Thyroid gland (tissue), 4 donors: ENCODE results near the gene GREB1L. TPM values are rescaled to one million over a fixed set of nuclear protein-coding genes. Genes with fewer than 3 reads are reported as not detected.

Experiments used
- DNase-seq, 2 donors: peaks; one replicate each; pipeline ENCODE4 v3.0.0-alpha.2; 2019
- H3K27ac ChIP-seq, 3 donors: fragments of 200-600 bp; sonication (generic); 1 replicate in 2 of 3; 2 replicates in 1 of 3; pipeline ENCODE4 v1.5.1; 2016 to 2019; ENCODE audit warnings: mild to moderate bottlenecking in 1 of 3, moderate library complexity in 1 of 3
- H3K27me3 ChIP-seq: fragments of 200-600 bp; sonication (generic); one replicate; pipeline ENCODE4 v1.5.1; 2019
- H3K36me3 ChIP-seq, 2 donors: fragments of 200-600 bp; sonication (generic); one replicate each; pipeline ENCODE4 v1.5.1; 2016 to 2019
- H3K4me1 ChIP-seq, 2 donors: fragments of 200-600 bp; sonication (generic); one replicate each; pipeline ENCODE4 v1.5.1; 2017 to 2019
- H3K4me3 ChIP-seq, 3 donors: fragments of 200-600 bp; sonication (generic); replicated peaks in 1 of 3; 1 replicate in 2 of 3; 2 replicates in 1 of 3; pipeline ENCODE4 v1.5.1; 2016; ENCODE audit warnings: mild to moderate bottlenecking in 1 of 3
- H3K9me3 ChIP-seq: fragments of 200-600 bp; sonication (generic); one replicate; pipeline ENCODE4 v1.5.1; 2017
- CTCF ChIP-seq, 6 experiments: fragments of 200-600 bp in 3 of 6; fragments of 450-650 bp in 3 of 6; sonication (generic) in 3 of 6; IDR thresholded peaks; one replicate each; pipeline ENCODE4 v1.5.1; 2016 to 2019; ENCODE audit warnings: antibody characterized with exemption in 6 of 6, mild to moderate bottlenecking in 2 of 6, inconsistent platforms in 1 of 6, moderate library complexity in 1 of 6
- POLR2A ChIP-seq, 2 donors: fragments of 450-650 bp; IDR thresholded peaks; one replicate each; pipeline ENCODE4 v1.6.1; 2017; ENCODE audit warnings: antibody characterized with exemption in 2 of 2, mild to moderate bottlenecking in 2 of 2, moderate library complexity in 1 of 2
- WGBS, 2 donors: methylation state at CpG; one replicate each; pipeline ENCODE4 v1.1.5; 2017; 5-methylcytosine and 5-hydroxymethylcytosine counted together
- intact Hi-C: fragments of 100-400 bp; cut with DNase I; formaldehyde crosslinking; loops from one replicate; pipeline ENCODE4 v1.15.1; 2023
- total RNA-seq, 4 donors: library from RNA; depleted of rRNA; stranded (reverse); fragments of >200 nt; gene quantifications; one replicate each; pipeline ENCODE4 v1.2.3, GENCODE V29; 2016

GREB1L gene
- total RNA-seq, 4 donors from 2014 or later, result 25.0 to 43.5 (median 31.8) TPM

- TF ChIP-seq CTCF (IDR thresholded peaks at IDR 0.05) (no peak), POLR2A (IDR thresholded peaks at IDR 0.05) (no peak)
- DNase-seq, result no peak
- Histone ChIP-seq H3K4me3 (no peak overlapping the region), H3K9me3 (no peaks in the 10 kb centered on the region), H3K4me1 (no peaks in the 10 kb centered on the region), H3K36me3 (no peaks in the 10 kb centered on the region), H3K27me3 (no peaks in the 10 kb centered on the region), H3K27ac (no peak overlapping the region)
- WGBS, 2 donors, result 83 to 94% methylated on average over 2 of the region's 2 CpGs
- intact Hi-C loops, result no loop called here
Observed at GRCh38 chr18:21389283-21389682, 147.3 kb downstream of the GREB1L start.

- H3K27me3 ChIP-seq, result no peaks in the 10 kb centered on the region
- no peak overlapping the region for H3K27ac ChIP-seq
- 100% methylated on average over 1 of the region's 1 CpG for WGBS, 2 donors
- DNase-seq, result no peak
- H3K4me1 ChIP-seq, result no peaks in the 10 kb centered on the region
- H3K36me3 ChIP-seq, result no peaks in the 10 kb centered on the region
- intact Hi-C loops, result no loop called here
- H3K4me3 ChIP-seq, result no peak overlapping the region
- no peaks in the 10 kb centered on the region for H3K9me3 ChIP-seq
- TF ChIP-seq POLR2A (IDR thresholded peaks at IDR 0.05), result no peak
- no peak for TF ChIP-seq CTCF (IDR thresholded peaks at IDR 0.05)
Observed at GRCh38 chr18:21389903-21390302, 147.9 kb downstream of the GREB1L start.

- H3K27me3 ChIP-seq, result no peaks in the 10 kb centered on the region
- 79 to 83% methylated on average over 3 of the region's 3 CpGs for WGBS, 2 donors
- intact Hi-C loops, result no loop called here
- H3K27ac ChIP-seq, result no peak overlapping the region
- no peaks in the 10 kb centered on the region for H3K36me3 ChIP-seq
- no peaks in the 10 kb centered on the region for H3K4me1 ChIP-seq
- no peak overlapping the region for H3K4me3 ChIP-seq
- DNase-seq, result no peak
- H3K9me3 ChIP-seq, result no peaks in the 10 kb centered on the region
- TF ChIP-seq CTCF (IDR thresholded peaks at IDR 0.05) (no peak), POLR2A (IDR thresholded peaks at IDR 0.05) (no peak)
Observed at GRCh38 chr18:21391074-21391673, 149.1 kb downstream of the GREB1L start.

- Histone ChIP-seq H3K36me3 (no peaks in the 10 kb centered on the region), H3K27me3 (no peaks in the 10 kb centered on the region), H3K9me3 (no peaks in the 10 kb centered on the region), H3K4me3 (no peak overlapping the region), H3K4me1 (no peaks in the 10 kb centered on the region), H3K27ac (no peak overlapping the region)
- intact Hi-C loops, result no loop called here
- 70 to 84% methylated on average over 3 of the region's 3 CpGs for WGBS, 2 donors
- DNase-seq, result no peak
- TF ChIP-seq POLR2A (IDR thresholded peaks at IDR 0.05), result no peak
Observed at GRCh38 chr18:21393986-21394385, 152.0 kb downstream of the GREB1L start.

- TF ChIP-seq POLR2A (IDR thresholded peaks at IDR 0.05) (no peak), CTCF (IDR thresholded peaks at IDR 0.05) (no peak)
- no peaks in the 10 kb centered on the region for H3K4me1 ChIP-seq
- no peak overlapping the region for H3K4me3 ChIP-seq
- DNase-seq, result no peak
- intact Hi-C loops, result no loop called here
- H3K27ac ChIP-seq, result no peak overlapping the region
- no peaks in the 10 kb centered on the region for H3K27me3 ChIP-seq
- no peaks in the 10 kb centered on the region for H3K9me3 ChIP-seq
- WGBS, 2 donors, result 60 to 78% methylated on average over 2 of the region's 2 CpGs
- H3K36me3 ChIP-seq, result no peaks in the 10 kb centered on the region
Observed at GRCh38 chr18:21398121-21398520, 156.1 kb downstream of the GREB1L start.
